SK-MEL-5 (cell line): ENCODE data around the gene YJU2. TPM values are rescaled to one million over a fixed set of nuclear protein-coding genes. Genes with fewer than 3 reads are reported as not detected.

Source experiments
- DNase-seq: peaks from one replicate; pipeline ENCODE4 v3.0.0-alpha.2; 2016; ENCODE audit warnings: low read depth, low spot score
- in situ Hi-C: cut with HindIII; loops from 2 replicates; pipeline ENCODE4 v1.10.0; 2016; ENCODE audit warnings: low sequenced_read_pairs, high pct_unique_total_duplicates, low pct_unique_long_range_greater_than_20kb
- total RNA-seq: library from RNA; depleted of rRNA; stranded (reverse); fragments of >200 nt; shearing (Covaris generic); gene quantifications from 2 replicates; pipeline ENCODE4 v1.2.3, GENCODE V29; 2014; rRNA removed

Gene YJU2
- total RNA-seq, 1 experiment from 2014 or later: 20.2 TPM

DNA sequence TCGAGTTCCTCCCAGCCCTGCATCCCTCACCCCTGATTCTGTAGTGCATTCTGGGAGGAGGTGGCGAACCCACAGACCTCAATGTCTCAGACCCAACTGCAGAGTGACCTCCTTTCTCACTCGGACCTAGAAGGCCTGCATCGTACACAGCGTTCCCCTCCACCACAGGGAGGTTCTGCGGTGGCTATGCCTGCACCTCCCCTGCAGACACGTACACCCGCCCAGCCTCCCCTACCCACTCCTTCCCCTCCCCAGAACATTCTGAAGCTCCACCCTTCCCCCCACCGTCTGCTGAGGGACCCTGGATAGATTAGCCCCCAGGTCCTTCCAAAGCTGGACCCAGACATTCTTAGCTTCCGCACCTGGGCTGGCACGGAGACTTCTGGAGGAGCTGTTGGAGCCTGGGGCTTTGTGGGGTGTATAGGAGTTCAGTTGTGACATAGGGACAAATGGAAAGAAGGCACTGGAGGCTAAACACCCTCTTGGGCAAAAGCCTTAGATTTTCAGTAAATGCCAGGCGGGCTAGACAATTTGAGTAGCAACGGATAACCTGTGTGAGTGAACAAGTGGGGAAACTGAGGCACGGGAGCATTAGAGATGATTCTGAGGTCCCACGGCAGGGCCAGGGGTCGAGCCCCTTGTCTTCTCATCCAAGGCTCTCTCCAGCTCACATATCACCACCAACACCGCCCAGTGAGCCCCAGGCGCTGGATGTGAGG, 57.1 kb downstream of the YJU2 start:
- DNase-seq: no peak
- in situ Hi-C loops: no loop called here

DNA sequence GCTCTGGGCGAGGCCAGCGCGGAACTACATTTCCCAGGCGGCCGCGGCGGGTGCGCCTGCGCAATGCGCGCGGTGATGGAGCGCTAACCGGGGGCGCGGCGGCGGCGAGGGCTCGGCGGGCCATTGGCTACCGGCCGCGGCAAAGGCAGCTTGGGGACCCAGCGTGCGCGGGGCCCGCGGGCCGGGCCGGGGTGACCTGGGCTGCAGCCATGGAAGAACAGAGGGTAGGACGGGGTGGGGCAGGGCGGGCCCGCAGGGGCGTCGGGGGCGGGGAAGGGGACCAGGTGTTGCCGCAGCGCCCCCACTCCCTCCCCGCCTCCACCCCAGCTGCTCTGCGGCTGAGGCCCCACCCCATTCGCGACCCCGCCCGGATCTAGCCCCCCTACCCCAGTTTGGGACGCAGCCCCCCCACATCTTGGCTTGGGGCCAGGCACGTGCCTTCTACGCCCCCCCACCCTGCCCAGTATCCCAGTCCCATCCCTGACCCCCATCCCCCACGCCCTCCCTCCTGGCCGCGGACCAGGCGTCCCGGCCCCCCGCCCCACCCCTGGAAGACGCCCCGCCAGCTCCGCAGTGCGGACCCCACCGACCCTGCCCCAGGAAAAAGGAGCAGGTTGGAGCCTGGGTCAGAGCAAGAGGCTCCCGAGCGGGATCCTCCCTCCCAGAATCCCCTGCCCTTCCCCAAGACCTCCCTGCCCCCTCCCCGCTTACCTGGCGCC, 57.8 kb downstream of the YJU2 start, which contains the start of gene FSD1:
Gene FSD1, plus strand, starts transcription at position 61 of the 719 bp plus-strand sequence. Its CDS starts 149 bp downstream, at position 210.
- DNase-seq: peak; percentile 55
- in situ Hi-C loops: no loop called here

DNA sequence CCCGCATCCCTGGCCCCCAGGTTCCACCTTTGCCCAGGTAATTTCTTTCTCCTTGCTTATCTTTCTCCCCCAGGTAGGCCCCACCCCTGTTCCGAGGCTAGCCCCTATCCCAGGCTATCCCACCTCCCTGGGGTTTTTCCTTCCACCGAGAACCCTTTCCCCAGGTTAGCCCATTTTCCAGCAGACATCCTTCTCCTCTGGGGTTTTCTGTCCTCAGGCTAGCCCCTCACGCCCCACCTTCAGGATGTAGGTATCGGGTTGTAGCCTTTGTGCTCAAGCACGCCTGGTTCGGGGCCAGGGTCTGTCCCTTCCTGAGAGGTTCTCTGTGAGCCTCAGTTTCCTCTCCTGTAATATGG, 58.4 kb downstream of the YJU2 start:
- in situ Hi-C loops: no loop called here
- DNase-seq: no peak

DNA sequence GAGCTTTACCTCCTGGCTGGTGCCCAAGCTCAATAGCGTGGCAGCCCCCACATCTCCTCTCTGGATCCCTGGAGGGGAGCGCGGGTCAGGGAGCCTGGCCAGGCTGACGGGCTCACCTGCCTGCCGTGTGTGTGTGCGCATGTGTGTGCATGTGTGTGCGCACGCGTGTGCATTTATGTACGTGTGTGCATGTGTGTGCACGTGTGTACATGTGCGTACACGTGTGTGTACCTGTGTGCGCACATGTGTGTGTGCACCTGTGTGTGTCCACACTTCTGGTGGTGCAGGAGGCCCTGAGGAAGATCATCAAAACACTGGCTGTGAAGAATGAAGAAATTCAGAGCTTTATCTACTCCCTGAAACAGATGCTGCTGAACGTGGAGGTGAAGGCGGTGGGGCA, 58.8 kb downstream of the YJU2 start:
- DNase-seq: no peak
- in situ Hi-C loops: no loop called here

DNA sequence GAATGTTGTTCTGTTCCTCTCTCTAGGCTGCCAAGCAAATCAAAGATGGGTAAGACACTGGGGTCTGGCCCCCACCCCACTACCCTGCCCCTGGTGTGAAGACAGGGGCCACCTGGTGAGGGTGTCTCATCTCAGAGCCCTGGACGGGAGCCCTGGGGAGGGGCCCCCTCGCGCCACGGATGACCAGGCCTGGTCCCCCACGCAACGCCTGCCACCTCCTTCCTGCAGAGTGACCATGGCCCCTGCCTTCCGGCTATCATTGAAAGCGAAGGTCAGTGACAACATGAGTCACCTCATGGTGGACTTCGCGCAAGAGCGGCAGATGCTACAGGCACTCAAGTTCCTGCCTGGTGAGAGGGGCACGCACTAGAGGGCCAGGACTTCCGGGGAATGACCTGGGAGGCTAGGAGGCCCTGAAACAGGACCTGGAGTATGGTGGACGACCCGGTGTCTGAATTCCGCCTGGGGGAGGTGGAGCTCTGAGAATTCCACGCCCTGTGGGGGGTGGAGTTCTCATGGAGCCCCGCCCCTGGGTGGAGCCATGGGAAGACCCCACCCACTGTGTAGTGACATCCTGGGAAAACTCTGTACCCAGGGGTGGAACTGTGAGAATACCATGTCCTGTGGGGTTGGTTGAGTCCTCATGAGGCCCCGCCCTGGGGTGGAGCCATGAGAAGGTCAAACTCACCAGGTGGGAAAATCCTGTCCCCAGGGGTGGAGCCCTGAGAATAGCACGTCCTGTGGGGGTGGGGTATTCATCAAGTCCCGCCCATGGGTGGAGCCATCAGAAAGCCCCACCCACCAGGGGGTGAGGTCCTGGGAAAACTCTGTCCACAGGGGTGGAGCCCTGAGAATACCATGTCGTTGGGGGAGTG, 63.6 kb downstream of the YJU2 start:
- in situ Hi-C loops: no loop called here
- DNase-seq: peak; percentile 24

DNA sequence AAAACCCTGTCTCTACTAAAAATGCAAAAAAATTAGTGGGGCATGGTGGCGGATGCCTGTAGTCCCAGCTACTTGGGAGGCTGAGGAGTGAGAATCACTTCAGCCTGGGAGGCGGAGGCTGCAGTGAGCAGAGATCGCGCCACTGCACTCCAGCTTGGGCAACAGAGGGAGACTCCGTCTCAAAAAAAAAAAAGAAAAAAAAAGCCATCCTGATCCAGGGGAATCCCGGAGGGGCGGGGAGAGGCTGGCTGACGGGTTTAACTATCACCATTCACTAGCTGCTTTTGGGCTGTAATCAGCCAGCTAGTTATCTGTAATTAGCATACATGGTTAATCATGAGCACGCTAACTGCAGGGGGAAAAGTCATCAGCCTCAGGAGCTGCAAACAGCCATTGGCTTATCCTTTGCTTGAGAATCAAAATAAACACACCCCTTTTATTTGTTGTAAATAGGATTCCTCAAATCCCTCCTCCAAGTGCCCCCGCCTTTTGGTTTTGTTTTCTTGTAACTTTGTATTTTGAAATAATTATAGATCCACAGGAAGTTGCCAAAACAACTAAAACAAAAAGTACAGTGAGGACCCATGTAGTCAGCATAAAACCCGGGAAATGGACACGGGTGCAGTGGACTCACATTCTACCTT, 67.1 kb downstream of the YJU2 start:
- DNase-seq: no peak

DNA sequence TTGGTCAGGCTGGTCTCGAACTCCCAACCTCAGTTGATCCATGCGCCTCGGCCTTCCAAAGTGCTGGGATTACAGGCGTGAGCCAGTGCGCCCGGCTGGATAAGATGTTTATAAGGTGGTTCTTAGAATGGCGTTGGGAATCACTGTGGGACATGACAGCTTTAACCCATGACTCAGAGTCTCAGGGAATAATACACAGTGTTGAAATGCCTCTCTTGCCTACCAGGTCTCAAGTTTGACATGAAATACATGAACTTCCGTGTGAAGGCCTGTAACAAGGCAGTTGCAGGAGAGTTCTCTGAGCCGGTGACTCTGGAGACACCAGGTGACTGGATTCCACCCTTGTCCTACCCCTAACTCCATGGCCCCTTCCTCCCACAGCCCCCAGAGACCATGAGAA, 70.1 kb downstream of the YJU2 start:
- in situ Hi-C loops: no loop called here
- DNase-seq: no peak

More for the DNA sequence above, 67.1 kb downstream of the YJU2 start:
- in situ Hi-C loops: no loop called here

DNA sequence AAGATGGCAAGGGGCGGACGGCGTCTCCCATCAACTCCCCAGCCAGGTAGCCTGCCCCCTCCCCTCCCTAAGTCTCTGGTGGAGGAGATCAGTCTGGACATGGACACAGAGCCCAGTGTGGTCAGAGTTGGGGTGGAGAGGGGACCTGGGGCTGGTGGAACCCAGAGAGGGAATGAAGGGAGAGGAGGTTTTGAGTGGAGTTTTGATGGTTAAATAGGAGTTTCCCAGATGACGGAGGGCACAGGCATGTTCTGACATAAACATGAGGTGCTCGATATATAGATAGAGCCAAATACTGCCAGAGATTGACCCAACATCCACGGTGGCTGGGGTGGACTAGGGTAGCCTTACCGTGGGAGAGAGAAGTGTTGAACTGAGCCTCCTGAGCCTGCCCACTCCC, 71.6 kb downstream of the YJU2 start:
- DNase-seq: no peak
- in situ Hi-C loops: no loop called here

Other genes starting within 250 kb of the YJU2 start
- gene PIAS4, start 239.3 kb upstream of the YJU2 start, total RNA-seq: 19.1 and 20.6 TPM in 2 replicates
- 6.9 and 8.2 TPM in 2 replicates for gene ZBTB7A, start 180.2 kb upstream of the YJU2 start, total RNA-seq
- 192 and 197 TPM in 2 replicates for gene MAP2K2, start 123.0 kb upstream of the YJU2 start, total RNA-seq
- gene CREB3L3, start 93.4 kb upstream of the YJU2 start, total RNA-seq: not detected in 2 replicates
- 10.0 and 12.1 TPM in 2 replicates for gene SIRT6, start 64.5 kb upstream of the YJU2 start, total RNA-seq
- gene ANKRD24, start 64.4 kb upstream of the YJU2 start, total RNA-seq: 0.05 and 0.16 TPM in 2 replicates
- gene EBI3, start 17.6 kb upstream of the YJU2 start, total RNA-seq: not detected in 2 replicates
- gene SHD, start 32.2 kb downstream of the YJU2 start, total RNA-seq: 0.42 TPM in 1 of 2 replicates, not detected in the other
- not detected in 2 replicates for gene TMIGD2, start 55.3 kb downstream of the YJU2 start, total RNA-seq
- 2.7 and 2.8 TPM in 2 replicates for gene FSD1, start 57.5 kb downstream of the YJU2 start, total RNA-seq
- gene STAP2, start 91.7 kb downstream of the YJU2 start, total RNA-seq: 3.1 and 3.8 TPM in 2 replicates
- gene MPND, start 96.5 kb downstream of the YJU2 start, total RNA-seq: 3.0 and 5.3 TPM in 2 replicates
- gene SH3GL1, start 153.5 kb downstream of the YJU2 start, total RNA-seq: 33.0 and 37.6 TPM in 2 replicates
- gene CHAF1A, start 155.6 kb downstream of the YJU2 start, total RNA-seq: 14.5 and 19.4 TPM in 2 replicates
- gene UBXN6, start 210.7 kb downstream of the YJU2 start, total RNA-seq: 57.7 and 62.3 TPM in 2 replicates
- 24.5 and 25.2 TPM in 2 replicates for gene HDGFL2, start 225.2 kb downstream of the YJU2 start, total RNA-seq